HepG2 (cell line): ENCODE data around the gene S100Z. TPM values are rescaled to one million over a fixed set of nuclear protein-coding genes. Genes with fewer than 3 reads are reported as not detected.

Experiments
- ATAC-seq: fragments of 200-7000 bp; cut with Tn5 transposase; 3 replicates; pipeline ENCODE4 v1.9.1; 2020; ENCODE audit warnings: mild to moderate bottlenecking, moderate library complexity
- BruUV-seq: library from RNA; stranded (reverse); fragments of 400-500 nt; replicated peaks from 2 replicates; lab custom pipeline; 2021; lab: Mats Ljungman, UMichigan
- CTCF ChIA-PET: fragments of 300-600 bp; formaldehyde crosslinking; extraction: SDS; loops from one replicate; lab custom pipeline; 2021; ENCODE audit warnings: low total read pairs, inconsistent platforms, low intra/inter-chr PET ratio; lab: Yijun Ruan, JAX
- POLR2A ChIA-PET: fragments of 350-600 bp; sonication (Branson Sonifier 250); formaldehyde crosslinking; loops from one replicate; lab custom pipeline; 2020; ENCODE audit warnings: antibody characterized with exemption, inconsistent platforms; lab: Yijun Ruan, JAX
- DNase-seq: peaks from one replicate; pipeline ENCODE4 v3.0.0-alpha.2; 2015; ENCODE audit warnings: low spot score
- FAIRE-seq: peaks from 3 replicates; lab custom pipeline; 2011; peaks lifted over from hg19 to GRCh38; lab: Jason Lieb, UNC
- H2AFZ ChIP-seq: one replicate; pipeline ENCODE4 v1.6.1; 2011; ENCODE audit warnings: low read length, inconsistent platforms
- H3K27ac ChIP-seq: fragments of 300-600 bp; 3 replicates; pipeline ENCODE4 v1.8.0; 2011; ENCODE audit warnings: mixed run types, mild to moderate bottlenecking, mixed read lengths, low read length, inconsistent platforms; ENCODE audit not compliant: insufficient read depth; ENCODE audit errors: extremely low read length
- H3K27me3 ChIP-seq, 2 experiments: fragments of 200-600 bp in 1 of 2; 2 replicates in 1 of 2; 3 replicates in 1 of 2; pipeline versions ENCODE4 v1.6.0 to v1.8.0; 2011; ENCODE audit warnings: low read length in 2 of 2, mild to moderate bottlenecking in 2 of 2, moderate library complexity in 2 of 2, inconsistent platforms in 1 of 2; ENCODE audit not compliant: insufficient read depth in 2 of 2, control insufficient read depth in 1 of 2
- H3K36me3 ChIP-seq, 2 experiments: fragments of 200-600 bp in 1 of 2; replicated peaks in 1 of 2; 2 replicates in 1 of 2; 3 replicates in 1 of 2; pipeline versions ENCODE4 v1.5.1 to v1.8.0; 2011; ENCODE audit warnings: low read length in 2 of 2, inconsistent platforms in 1 of 2; ENCODE audit not compliant: insufficient read depth in 2 of 2, control insufficient read depth in 1 of 2
- H3K4me1 ChIP-seq: 2 replicates; pipeline ENCODE4 v1.5.1; 2012; ENCODE audit warnings: low read length, inconsistent platforms; ENCODE audit not compliant: insufficient read depth
- H3K4me2 ChIP-seq: 2 replicates; pipeline ENCODE4 v1.6.0; 2011; ENCODE audit warnings: low read depth, low read length, inconsistent platforms
- H3K4me3 ChIP-seq, 3 experiments: fragments of 200-600 bp in 1 of 3; sonication (generic), shearing (Covaris generic) in 1 of 3; replicated peaks in 1 of 3; 2 replicates each; pipeline ENCODE4 v1.5.1; 2011 to 2016; ENCODE audit warnings: low read length in 3 of 3, inconsistent platforms in 2 of 3, low read depth in 2 of 3, mild to moderate bottlenecking in 2 of 3, control low read depth in 1 of 3, mixed read lengths in 1 of 3; ENCODE audit not compliant: insufficient read depth in 1 of 3
- H3K79me2 ChIP-seq: one replicate; pipeline ENCODE4 v1.6.1; 2011; ENCODE audit warnings: low read length, inconsistent platforms; ENCODE audit not compliant: insufficient read depth
- H3K9ac ChIP-seq: 2 replicates; pipeline ENCODE4 v1.6.0; 2011; ENCODE audit warnings: mild to moderate bottlenecking, low read depth, low read length, inconsistent platforms; ENCODE audit not compliant: insufficient read depth
- H3K9me3 ChIP-seq: 2 replicates; pipeline ENCODE4 v1.5.1; 2012; ENCODE audit warnings: mild to moderate bottlenecking, low read length
- H4K20me1 ChIP-seq: 2 replicates; pipeline ENCODE4 v1.6.0; 2011; ENCODE audit warnings: inconsistent platforms, mild to moderate bottlenecking, low read length, moderate library complexity; ENCODE audit not compliant: insufficient read depth
- ARNTL ChIP-seq: sonication (generic); formaldehyde crosslinking; IDR thresholded peaks from 2 replicates; pipeline ENCODE4 v1.4.0; 2020; ENCODE audit warnings: mild to moderate bottlenecking, missing genetic modification reagents
- ASH2L ChIP-seq: fragments of 300-600, 200-600 bp; sonication (generic); IDR thresholded peaks from 2 replicates; pipeline ENCODE4 v1.7.0; 2017; ENCODE audit warnings: low read depth, mild to moderate bottlenecking, moderate library complexity, mixed read lengths, low read length; ENCODE audit not compliant: insufficient read length
- ATF1 ChIP-seq: IDR thresholded peaks from 2 replicates; pipeline ENCODE4 v1.6.1; 2016; ENCODE audit warnings: mild to moderate bottlenecking, control low read depth
- DMAP1 ChIP-seq: IDR thresholded peaks from 2 replicates; pipeline ENCODE4 v1.6.1; 2016
- GTF2F1 ChIP-seq: fragments of 150-350 bp; IDR thresholded peaks from 2 replicates; pipeline ENCODE4 v1.6.1; 2014; ENCODE audit warnings: low read length
- GZF1 ChIP-seq: sonication (generic); formaldehyde crosslinking; IDR thresholded peaks from 2 replicates; pipeline ENCODE4 v1.5.1; 2020; ENCODE audit warnings: mild to moderate bottlenecking, missing genetic modification reagents
- HNRNPL ChIP-seq: fragments of 200-400 bp; formaldehyde crosslinking; IDR thresholded peaks from 2 replicates; pipeline ENCODE4 v1.6.1; 2017; ENCODE audit warnings: mild to moderate bottlenecking, low read depth, low read length
- MTA3 ChIP-seq: sonication (generic); formaldehyde crosslinking; IDR thresholded peaks from 2 replicates; pipeline ENCODE4 v1.4.0; 2020; ENCODE audit warnings: missing genetic modification reagents
- REST ChIP-seq, 2 experiments: IDR thresholded peaks; 2 replicates each; pipeline ENCODE4 v1.6.1; 2011 to 2012; ENCODE audit warnings: low read length in 2 of 2, borderline replicate concordance in 1 of 2, low read depth in 1 of 2, mild to moderate bottlenecking in 1 of 2, moderate library complexity in 1 of 2
- RFX1 ChIP-seq: fragments of 450-650 bp; IDR thresholded peaks from 2 replicates; pipeline ENCODE4 v1.6.1; 2017
- TCF7 ChIP-seq: sonication (generic); IDR thresholded peaks from 2 replicates; pipeline ENCODE4 v1.6.1; 2016; ENCODE audit warnings: antibody characterized with exemption, low read depth
- ZFP36 ChIP-seq: fragments of 150-350 bp; IDR thresholded peaks from 2 replicates; pipeline ENCODE4 v1.6.1; 2018; ENCODE audit warnings: borderline replicate concordance, low read length, low read depth; ENCODE audit not compliant: partially characterized antibody
- ZNF10 ChIP-seq: sonication (generic); formaldehyde crosslinking; IDR thresholded peaks from 2 replicates; pipeline ENCODE4 v1.4.0; 2020; ENCODE audit warnings: mild to moderate bottlenecking, low read depth, missing genetic modification reagents, borderline replicate concordance
- ZNF547 ChIP-seq: sonication (generic); formaldehyde crosslinking; IDR thresholded peaks from 2 replicates; pipeline ENCODE4 v1.5.1; 2020; ENCODE audit warnings: mild to moderate bottlenecking, missing genetic modification reagents
- ZSCAN25 ChIP-seq: sonication (generic); formaldehyde crosslinking; IDR thresholded peaks from 2 replicates; pipeline ENCODE4 v1.8.0; 2022; ENCODE audit warnings: mild to moderate bottlenecking, missing genetic modification reagents
- ZSCAN5A ChIP-seq: sonication (generic); formaldehyde crosslinking; IDR thresholded peaks from 2 replicates; pipeline ENCODE4 v1.8.0; 2022; ENCODE audit warnings: mild to moderate bottlenecking, missing genetic modification reagents, borderline replicate concordance
- WGBS: methylation state at CpG from one replicate; pipeline ENCODE4 v1.1.6; 2017; ENCODE audit warnings: low lambda C conversion rate; 5-methylcytosine and 5-hydroxymethylcytosine counted together
- in situ Hi-C: cut with HindIII; loops from 2 replicates; pipeline ENCODE4 v1.10.0; 2017; ENCODE audit warnings: low pct_unique_long_range_greater_than_20kb; ENCODE audit not compliant: extremely low pct_ligation_motif_present
- intact Hi-C: fragments of 100-400 bp; cut with micrococcal nuclease; formaldehyde crosslinking; loops from one replicate; pipeline ENCODE4 v1.10.0; 2022; ENCODE audit not compliant: unreplicated experiment
- polyA plus RNA-seq, 8 experiments: library from polyadenylated mRNA; depleted of rRNA in 3 of 8; stranded (reverse) in 7 of 8; unstranded in 1 of 8; fragments of >200 nt; fragmentation: Illumina TruSeq in 4 of 8; extraction: Trizol in 4 of 8; gene quantifications; 2 replicates each; pipeline versions ENCODE4 v1.2.1 to v1.2.3, GENCODE V29; 2011 to 2016; ENCODE audit warnings: low read depth in 4 of 8, missing spikeins in 1 of 8, mixed read lengths in 1 of 8; ENCODE audit not compliant: insufficient read depth in 1 of 8
- total RNA-seq, 5 experiments: library from RNA; depleted of rRNA; stranded (reverse); fragments of >200 nt; fragmentation: Illumina TruSeq; extraction: Trizol; gene quantifications; 2 replicates each; pipeline ENCODE4 v1.2.3, GENCODE V29; 2016; ENCODE audit warnings: low read depth in 1 of 5

S100Z gene
- total and polyA plus RNA-seq, 2 of the 13 experiments (the other 11 are each of a cell fraction or from before 2014, with no cell fraction given): 0.22 TPM; not detected in 1

- Histone ChIP-seq H3K27me3 (peaks cover 2 to 27% of the 10 kb centered on the region in 2 experiments; a peak in 4 of 5 replicates), H4K20me1 (no peaks in the 10 kb centered on the region; the same call in 1 of the 2 replicates), H3K36me3 (no peaks in the 10 kb centered on the region), H3K9me3 (no peaks in the 10 kb centered on the region), H3K79me2 (no peaks in the 10 kb centered on the region), H3K27ac (no peak overlapping the region), H3K9ac (no peak overlapping the region), H3K4me3 (no peak overlapping the region), H2AFZ (no peak overlapping the region), H3K4me1 (no peaks in the 10 kb centered on the region), H3K4me2 (no peak overlapping the region)
- in situ Hi-C loops: no loop called here
- ATAC-seq: no peak
- no peak for FAIRE-seq
- WGBS: 3% methylated on average over 3 of the region's 3 CpGs
- intact Hi-C loops: no loop called here
- TF ChIP-seq RFX1 (no peak), DMAP1 (CRISPR knock-in tag) (no peak), HNRNPL (no peak), ZNF547 (CRISPR knock-in tag) (no peak), ZNF10 (CRISPR knock-in tag) (no peak), MTA3 (CRISPR knock-in tag) (no peak), GZF1 (CRISPR knock-in tag) (no peak), ZSCAN5A (no peak), ZSCAN25 (CRISPR knock-in tag) (no peak), TCF7 (no peak), GTF2F1 (no peak), ARNTL (no peak), ATF1 (no peak), ZFP36 (no peak), ASH2L (no peak), REST (IDR thresholded peaks at IDR 0.05; ENCODE audit: borderline replicate concordance in 1 of 2, low read depth in 1 of 2, low read length in 2 of 2) (no peak)
- no TSS peak for BruUV-seq
- ChIA-PET CTCF (no interaction called here), POLR2A (no interaction called here)
- DNase-seq: no peak
Observed at GRCh38 chr5:76960004-76960625, 110.3 kb downstream of the S100Z start.
